ENCODE results near the gene ANGPT4.

ANGPT4 gene

DNA sequence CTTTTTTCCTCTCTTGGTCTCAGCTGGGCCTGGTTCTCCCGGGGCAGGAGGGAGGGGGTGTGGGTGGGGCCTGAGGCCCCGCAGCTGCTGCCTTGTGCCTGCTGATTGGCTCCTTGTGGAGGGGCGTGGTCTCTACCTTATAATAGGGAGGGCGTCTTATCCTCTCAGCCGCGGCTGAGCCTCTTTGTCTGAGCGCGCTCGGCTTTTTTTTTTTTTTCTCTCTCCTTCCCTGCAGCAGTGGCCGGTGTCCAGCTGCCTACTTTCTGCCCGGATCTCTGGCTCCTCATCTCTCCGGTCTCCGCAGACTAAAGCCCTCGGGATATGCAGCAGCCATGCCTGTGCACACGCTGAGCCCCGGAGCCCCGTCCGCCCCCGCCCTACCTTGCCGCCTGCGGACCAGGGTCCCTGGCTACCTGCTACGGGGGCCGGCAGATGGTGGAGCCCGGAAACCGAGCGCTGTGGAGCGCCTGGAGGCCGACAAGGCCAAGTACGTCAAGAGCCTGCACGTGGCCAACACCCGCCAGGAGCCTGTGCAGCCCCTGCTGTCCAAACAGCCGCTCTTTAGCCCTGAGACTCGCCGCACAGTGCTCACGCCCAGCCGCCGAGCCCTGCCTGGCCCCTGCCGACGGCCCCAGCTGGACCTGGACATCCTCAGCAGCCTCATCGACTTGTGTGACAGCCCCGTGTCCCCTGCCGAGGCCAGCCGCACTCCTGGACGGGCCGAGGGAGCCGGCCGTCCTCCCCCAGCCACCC, 71.5 kb downstream of the ANGPT4 start:
- Histone ChIP-seq H3K36me3 (ENCODE audit: low read length) (no peaks in the 10 kb centered on the region), H3K9ac (ENCODE audit: low read length) (peak overlapping the region; percentile 30; the same call in 1 of the 2 replicates)

DNA sequence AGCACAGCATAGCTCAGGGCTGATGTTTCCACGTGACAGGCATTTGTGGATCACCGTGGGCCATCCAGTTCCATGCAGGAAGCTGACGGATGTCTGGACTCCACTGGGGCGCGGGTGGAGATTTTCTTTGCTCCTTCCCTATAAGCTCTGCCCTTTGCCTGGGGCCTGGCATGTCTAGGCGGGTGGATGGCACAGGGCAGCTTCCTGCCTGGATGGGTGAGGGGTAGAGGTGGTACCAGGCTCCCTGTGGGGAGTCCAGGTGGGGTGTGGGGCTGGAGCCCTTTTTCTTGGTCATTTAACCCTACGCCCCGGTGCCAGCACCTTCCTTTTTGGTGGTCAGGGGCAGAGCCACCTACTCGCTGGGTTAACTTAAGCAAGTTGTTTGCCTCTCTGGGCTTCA, 72.2 kb downstream of the ANGPT4 start:
- Histone ChIP-seq H3K4me2 (ENCODE audit: low read depth, low read length, poor library complexity, severe bottlenecking) (no peak overlapping the region), H4K20me1 (ENCODE audit: low read depth, low read length) (no peaks in the 10 kb centered on the region), H3K9ac (ENCODE audit: low read length) (no peak overlapping the region)

More for the DNA sequence above, 71.5 kb downstream of the ANGPT4 start:
- Histone ChIP-seq H3K27me3 (ENCODE audit: low read length) (no peaks in the 10 kb centered on the region), H3K9me3 (ENCODE audit: insufficient read depth, low read length) (no peaks in the 10 kb centered on the region), H3K27ac (ENCODE audit: low read depth, low read length) (no peak overlapping the region), H3F3A (ENCODE audit: insufficient read depth) (no peaks in the 10 kb centered on the region), H3K4me3 (ENCODE audit: insufficient read depth, low read length, poor library complexity, severe bottlenecking) (peak overlapping the region; percentile 13), H3K4me2 (ENCODE audit: low read depth, low read length, poor library complexity, severe bottlenecking) (peak overlapping the region; percentile 57), H3K79me2 (ENCODE audit: insufficient read depth, low read length) (no peaks in the 10 kb centered on the region), H4K20me1 (ENCODE audit: low read depth, low read length) (no peaks in the 10 kb centered on the region), H3K9me2 (replicated peaks; ENCODE audit: insufficient read depth, low read length) (no peaks in the 10 kb centered on the region), H2AFZ (ENCODE audit: low read depth, low read length, severe bottlenecking) (peak overlapping the region; percentile 30)
- TF ChIP-seq, protein P1, sequence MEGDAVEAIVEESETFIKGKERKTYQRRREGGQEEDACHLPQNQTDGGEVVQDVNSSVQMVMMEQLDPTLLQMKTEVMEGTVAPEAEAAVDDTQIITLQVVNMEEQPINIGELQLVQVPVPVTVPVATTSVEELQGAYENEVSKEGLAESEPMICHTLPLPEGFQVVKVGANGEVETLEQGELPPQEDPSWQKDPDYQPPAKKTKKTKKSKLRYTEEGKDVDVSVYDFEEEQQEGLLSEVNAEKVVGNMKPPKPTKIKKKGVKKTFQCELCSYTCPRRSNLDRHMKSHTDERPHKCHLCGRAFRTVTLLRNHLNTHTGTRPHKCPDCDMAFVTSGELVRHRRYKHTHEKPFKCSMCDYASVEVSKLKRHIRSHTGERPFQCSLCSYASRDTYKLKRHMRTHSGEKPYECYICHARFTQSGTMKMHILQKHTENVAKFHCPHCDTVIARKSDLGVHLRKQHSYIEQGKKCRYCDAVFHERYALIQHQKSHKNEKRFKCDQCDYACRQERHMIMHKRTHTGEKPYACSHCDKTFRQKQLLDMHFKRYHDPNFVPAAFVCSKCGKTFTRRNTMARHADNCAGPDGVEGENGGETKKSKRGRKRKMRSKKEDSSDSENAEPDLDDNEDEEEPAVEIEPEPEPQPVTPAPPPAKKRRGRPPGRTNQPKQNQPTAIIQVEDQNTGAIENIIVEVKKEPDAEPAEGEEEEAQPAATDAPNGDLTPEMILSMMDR (IDR thresholded peaks at IDR 0.05; ENCODE audit: insufficient read depth, low read length, poor library complexity, severe bottlenecking): no peak
- no peak for TF ChIP-seq EZH2phosphoT487 (conservative IDR thresholded peaks at IDR 0.05; ENCODE audit: low read length)

DNA sequence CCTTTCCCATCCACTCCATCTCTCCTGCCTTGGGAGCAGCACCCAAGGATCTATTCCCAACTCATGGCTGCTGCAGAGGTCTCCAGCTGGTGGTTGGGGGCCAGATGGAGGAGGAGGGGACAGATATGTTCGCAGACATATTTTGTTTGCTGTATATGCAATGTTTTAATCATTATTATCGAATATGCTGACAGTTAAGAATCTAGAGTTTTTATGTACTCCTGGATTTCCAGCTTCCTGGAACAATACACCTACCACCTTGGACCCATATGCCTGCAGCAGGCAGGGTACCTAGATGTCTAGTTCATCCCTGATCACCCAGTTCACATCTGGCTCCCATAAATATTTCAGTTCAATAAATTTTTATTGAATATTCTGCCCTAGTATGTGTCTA, 73.6 kb downstream of the ANGPT4 start:
- Histone ChIP-seq H3K9ac (ENCODE audit: low read length) (no peak overlapping the region), H3K79me2 (ENCODE audit: insufficient read depth, low read length) (no peaks in the 10 kb centered on the region)

More for the DNA sequence above, 72.2 kb downstream of the ANGPT4 start:
- no peaks in the 10 kb centered on the region for H3K9me3 ChIP-seq (ENCODE audit: insufficient read depth, low read length)
- no peaks in the 10 kb centered on the region for H3K9me2 ChIP-seq (replicated peaks; ENCODE audit: insufficient read depth, low read length)
- no peak for TF ChIP-seq EZH2phosphoT487 (conservative IDR thresholded peaks at IDR 0.05; ENCODE audit: low read length)
- TF ChIP-seq, protein P1 (IDR thresholded peaks at IDR 0.05; ENCODE audit: insufficient read depth, low read length, poor library complexity, severe bottlenecking): no peak
- no peaks in the 10 kb centered on the region for H3K79me2 ChIP-seq (ENCODE audit: insufficient read depth, low read length)
- H3K27me3 ChIP-seq (ENCODE audit: low read length): no peaks in the 10 kb centered on the region
- no peaks in the 10 kb centered on the region for H3K36me3 ChIP-seq (ENCODE audit: low read length)
- no peak overlapping the region for H2AFZ ChIP-seq (ENCODE audit: low read depth, low read length, severe bottlenecking)
- no peak overlapping the region for H3K27ac ChIP-seq (ENCODE audit: low read depth, low read length)
- H3F3A ChIP-seq (ENCODE audit: insufficient read depth): no peaks in the 10 kb centered on the region
- H3K4me3 ChIP-seq (ENCODE audit: insufficient read depth, low read length, poor library complexity, severe bottlenecking): no peak overlapping the region

More for the DNA sequence above, 73.6 kb downstream of the ANGPT4 start:
- H3K4me2 ChIP-seq (ENCODE audit: low read depth, low read length, poor library complexity, severe bottlenecking): no peak overlapping the region
- no peak overlapping the region for H2AFZ ChIP-seq (ENCODE audit: low read depth, low read length, severe bottlenecking)
- no peak overlapping the region for H3K4me3 ChIP-seq (ENCODE audit: insufficient read depth, low read length, poor library complexity, severe bottlenecking)
- H3F3A ChIP-seq (ENCODE audit: insufficient read depth): no peaks in the 10 kb centered on the region
- H4K20me1 ChIP-seq (ENCODE audit: low read depth, low read length): no peaks in the 10 kb centered on the region
- H3K9me3 ChIP-seq (ENCODE audit: insufficient read depth, low read length): no peaks in the 10 kb centered on the region
- TF ChIP-seq, protein P1 (IDR thresholded peaks at IDR 0.05; ENCODE audit: insufficient read depth, low read length, poor library complexity, severe bottlenecking): no peak
- no peak for TF ChIP-seq EZH2phosphoT487 (conservative IDR thresholded peaks at IDR 0.05; ENCODE audit: low read length)
- no peaks in the 10 kb centered on the region for H3K9me2 ChIP-seq (replicated peaks; ENCODE audit: insufficient read depth, low read length)
- no peaks in the 10 kb centered on the region for H3K36me3 ChIP-seq (ENCODE audit: low read length)
- no peak overlapping the region for H3K27ac ChIP-seq (ENCODE audit: low read depth, low read length)
- H3K27me3 ChIP-seq (ENCODE audit: low read length): no peaks in the 10 kb centered on the region

Measured in SU-DHL-6 (cell line).